SK-N-SH (cell line): ENCODE data around the gene FABP7. TPM values are rescaled to one million over a fixed set of nuclear protein-coding genes. Genes with fewer than 3 reads are reported as not detected.

ENCODE experiments used
- CTCF ChIA-PET: fragments of 300-600, 350-600 bp; formaldehyde crosslinking; extraction: SDS; loops from one replicate; lab custom pipeline; 2021; lab: Yijun Ruan, JAX
- POLR2A ChIA-PET: fragments of 350-600 bp; sonication (Branson Sonifier 250); formaldehyde crosslinking; extraction: SDS; loops from one replicate; lab custom pipeline; 2020; ENCODE audit warnings: antibody characterized with exemption, inconsistent platforms; lab: Yijun Ruan, JAX
- DNase-seq: peaks from one replicate; pipeline ENCODE4 v3.0.0; 2012
- H2AFZ ChIP-seq: fragments of 200-600 bp; sonication (generic); 2 replicates; pipeline ENCODE4 v1.8.1; 2016; ENCODE audit warnings: antibody characterized with exemption, mild to moderate bottlenecking, low read depth
- H3F3A ChIP-seq: fragments of 200-600 bp; sonication (generic); replicated peaks from 2 replicates; pipeline ENCODE3; 2016; ENCODE audit warnings: antibody characterized with exemption, mild to moderate bottlenecking; ENCODE audit not compliant: insufficient read depth
- H3K27ac ChIP-seq, 2 experiments: fragments of 200-500 bp in 1 of 2; fragments of 200-600 bp in 1 of 2; sonication (Bioruptor generic) in 1 of 2; sonication (generic), shearing (Covaris generic) in 1 of 2; 2 replicates each; pipeline versions ENCODE4 v1.5.1 to v1.6.1; 2014 to 2016; ENCODE audit warnings: low read depth in 2 of 2, inconsistent platforms in 1 of 2, low read length in 1 of 2, mild to moderate bottlenecking in 1 of 2, mixed read lengths in 1 of 2
- H3K27me3 ChIP-seq: fragments of 200-600 bp; sonication (generic), shearing (Covaris generic); 2 replicates; pipeline ENCODE4 v1.6.1; 2016; ENCODE audit warnings: mixed run types; ENCODE audit not compliant: insufficient read depth
- H3K36me3 ChIP-seq, 2 experiments: fragments of 200-500 bp in 1 of 2; fragments of 200-600 bp in 1 of 2; sonication (Bioruptor generic) in 1 of 2; sonication (generic) in 1 of 2; replicated peaks in 1 of 2; 2 replicates each; pipeline versions ENCODE3 to v1.5.1; 2014 to 2016; ENCODE audit warnings: low read length in 1 of 2, mild to moderate bottlenecking in 1 of 2; ENCODE audit not compliant: insufficient read depth in 2 of 2, control insufficient read depth in 1 of 2
- H3K4me1 ChIP-seq, 2 experiments: fragments of 200-500 bp in 1 of 2; fragments of 200-600 bp in 1 of 2; sonication (Bioruptor generic) in 1 of 2; sonication (generic), shearing (Covaris generic) in 1 of 2; 2 replicates each; pipeline versions ENCODE4 v1.5.1 to v1.6.1; 2014 to 2016; ENCODE audit warnings: low read depth in 1 of 2, low read length in 1 of 2, mixed run types in 1 of 2; ENCODE audit not compliant: insufficient read depth in 2 of 2, control insufficient read depth in 1 of 2
- H3K4me2 ChIP-seq: fragments of 200-600 bp; sonication (generic), shearing (Covaris generic); 2 replicates; pipeline ENCODE4 v1.6.1; 2017; ENCODE audit warnings: mixed run types
- H3K4me3 ChIP-seq, 2 experiments: fragments of 200-500 bp in 1 of 2; fragments of 200-600 bp in 1 of 2; sonication (Bioruptor generic) in 1 of 2; sonication (generic), shearing (Covaris generic) in 1 of 2; 2 replicates each; pipeline versions ENCODE4 v1.5.1 to v1.8.1; 2014 to 2016; ENCODE audit warnings: low read depth in 2 of 2, inconsistent platforms in 1 of 2, low read length in 1 of 2, mild to moderate bottlenecking in 1 of 2, mixed read lengths in 1 of 2, moderate library complexity in 1 of 2
- H3K79me2 ChIP-seq: fragments of 200-600 bp; sonication (generic); 2 replicates; pipeline ENCODE4 v1.8.1; 2017; ENCODE audit warnings: mild to moderate bottlenecking; ENCODE audit not compliant: insufficient read depth
- H3K9ac ChIP-seq: fragments of 200-600 bp; sonication (generic); 2 replicates; pipeline ENCODE4 v1.6.1; 2017; ENCODE audit warnings: mixed run types
- H3K9me2 ChIP-seq: fragments of 200-600 bp; sonication (generic); 2 replicates; pipeline ENCODE4 v1.6.1; 2017; ENCODE audit warnings: mixed run types
- H3K9me3 ChIP-seq: fragments of 200-600 bp; sonication (generic); 2 replicates; pipeline ENCODE4 v1.6.1; 2017; ENCODE audit warnings: mixed run types, mild to moderate bottlenecking, moderate library complexity
- H4K20me1 ChIP-seq: fragments of 200-600 bp; sonication (generic); 2 replicates; pipeline ENCODE4 v1.6.1; 2017; ENCODE audit warnings: mild to moderate bottlenecking, mixed run types; ENCODE audit not compliant: insufficient read depth
- ELF1 ChIP-seq: IDR thresholded peaks from 2 replicates; pipeline ENCODE4 v1.4.0; 2012
- EP300 ChIP-seq, 2 experiments: IDR thresholded peaks; 2 replicates each; pipeline versions ENCODE4 v1.4.0 to v1.6.1; 2012; ENCODE audit warnings: borderline replicate concordance in 1 of 2, low read depth in 1 of 2, low read length in 1 of 2
- FOXJ3 ChIP-seq: sonication (generic); formaldehyde crosslinking; IDR thresholded peaks from 2 replicates; pipeline ENCODE4 v1.5.1; 2020; ENCODE audit warnings: mild to moderate bottlenecking, missing genetic modification reagents
- NFIC ChIP-seq: IDR thresholded peaks from 2 replicates; pipeline ENCODE4 v1.4.0; 2012; ENCODE audit warnings: borderline replicate concordance
- SMC3 ChIP-seq: IDR thresholded peaks from 2 replicates; pipeline ENCODE4 v1.6.1; 2012; ENCODE audit warnings: low read depth, low read length, improper control_type of control experiment
- WGBS: methylation state at CpG from one replicate; pipeline ENCODE4 v1.1.6; 2017; ENCODE audit warnings: low lambda C conversion rate; 5-methylcytosine and 5-hydroxymethylcytosine counted together
- polyA plus RNA-seq, 3 experiments: library from polyadenylated mRNA; depleted of rRNA; stranded (reverse); fragments of >200 nt; gene quantifications; 2 replicates each; pipeline ENCODE4 v1.2.3, GENCODE V29; 2012
- TF ChIP-seq, protein P1 (sequence below): fragments of 150-350 bp; IDR thresholded peaks from 2 replicates; pipeline ENCODE4 v1.6.1; 2017; ENCODE audit warnings: antibody characterized with exemption, low read length, low read depth, borderline replicate concordance
- TF ChIP-seq, protein P2 (sequence below): fragments of 200-600 bp; sonication (generic); IDR thresholded peaks from 2 replicates; pipeline ENCODE4 v1.6.1; 2017; ENCODE audit warnings: antibody characterized with exemption, mild to moderate bottlenecking, moderate library complexity
- TF ChIP-seq, protein P3 (sequence below): IDR thresholded peaks from 2 replicates; pipeline ENCODE4 v1.4.0; 2012; ENCODE audit warnings: low read depth, borderline replicate concordance
- TF ChIP-seq, protein P4 (sequence below): IDR thresholded peaks from 2 replicates; pipeline ENCODE4; 2012
- TF ChIP-seq, protein P5 (sequence below): IDR thresholded peaks from 2 replicates; pipeline ENCODE4 v1.4.0; 2012; ENCODE audit warnings: low read depth
- TF ChIP-seq, protein P6 (sequence below): fragments of 150-350 bp; IDR thresholded peaks from 2 replicates; pipeline ENCODE4 v1.6.1; 2016; ENCODE audit warnings: mild to moderate bottlenecking, low read depth, low read length

The FABP7 gene
- not detected in 2 replicates for polyA plus RNA-seq (2012; rRNA removed)
- not detected in 2 replicates for polyA plus RNA-seq (2012; cell fraction: cytosol; rRNA removed)
- polyA plus RNA-seq (2012; cell fraction: nucleus; rRNA removed), result not detected in 2 replicates

DNA sequence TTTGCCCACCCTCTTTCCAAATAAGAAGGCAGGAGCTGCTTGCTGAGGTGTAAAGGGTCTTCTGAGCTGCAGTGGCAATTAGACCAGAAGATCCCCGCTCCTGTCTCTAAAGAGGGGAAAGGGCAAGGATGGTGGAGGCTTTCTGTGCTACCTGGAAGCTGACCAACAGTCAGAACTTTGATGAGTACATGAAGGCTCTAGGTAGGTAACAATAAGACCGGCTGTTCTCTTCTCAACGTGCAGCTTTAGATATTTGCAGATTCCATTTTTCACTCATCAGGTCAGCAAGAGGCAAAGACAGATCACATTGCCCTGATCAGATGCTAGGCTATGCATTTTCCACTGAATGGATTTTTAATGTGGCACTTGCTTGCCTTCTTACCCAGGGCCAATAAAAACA, at the start of gene FABP7:
Gene FABP7 (plus strand): TSS at position 50 of the 400 bp plus-strand sequence. CDS start 79 bp downstream, at position 129.
- POLR2A ChIA-PET, result no interaction called here
- WGBS, result 17% methylated on average over 3 of the region's 3 CpGs
- H4K20me1 ChIP-seq, result no peaks in the 10 kb centered on the region
- TF ChIP-seq NFIC (no peak), ELF1 (no peak), EP300 (IDR thresholded peaks at IDR 0.05; ENCODE audit: borderline replicate concordance in 1 of 2, low read depth in 1 of 2, low read length in 1 of 2) (no peak), SMC3 (no peak), FOXJ3 (CRISPR knock-in tag) (no peak)
- TF ChIP-seq, protein P1, sequence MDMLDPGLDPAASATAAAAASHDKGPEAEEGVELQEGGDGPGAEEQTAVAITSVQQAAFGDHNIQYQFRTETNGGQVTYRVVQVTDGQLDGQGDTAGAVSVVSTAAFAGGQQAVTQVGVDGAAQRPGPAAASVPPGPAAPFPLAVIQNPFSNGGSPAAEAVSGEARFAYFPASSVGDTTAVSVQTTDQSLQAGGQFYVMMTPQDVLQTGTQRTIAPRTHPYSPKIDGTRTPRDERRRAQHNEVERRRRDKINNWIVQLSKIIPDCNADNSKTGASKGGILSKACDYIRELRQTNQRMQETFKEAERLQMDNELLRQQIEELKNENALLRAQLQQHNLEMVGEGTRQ, result no peak
- TF ChIP-seq, protein P2, sequence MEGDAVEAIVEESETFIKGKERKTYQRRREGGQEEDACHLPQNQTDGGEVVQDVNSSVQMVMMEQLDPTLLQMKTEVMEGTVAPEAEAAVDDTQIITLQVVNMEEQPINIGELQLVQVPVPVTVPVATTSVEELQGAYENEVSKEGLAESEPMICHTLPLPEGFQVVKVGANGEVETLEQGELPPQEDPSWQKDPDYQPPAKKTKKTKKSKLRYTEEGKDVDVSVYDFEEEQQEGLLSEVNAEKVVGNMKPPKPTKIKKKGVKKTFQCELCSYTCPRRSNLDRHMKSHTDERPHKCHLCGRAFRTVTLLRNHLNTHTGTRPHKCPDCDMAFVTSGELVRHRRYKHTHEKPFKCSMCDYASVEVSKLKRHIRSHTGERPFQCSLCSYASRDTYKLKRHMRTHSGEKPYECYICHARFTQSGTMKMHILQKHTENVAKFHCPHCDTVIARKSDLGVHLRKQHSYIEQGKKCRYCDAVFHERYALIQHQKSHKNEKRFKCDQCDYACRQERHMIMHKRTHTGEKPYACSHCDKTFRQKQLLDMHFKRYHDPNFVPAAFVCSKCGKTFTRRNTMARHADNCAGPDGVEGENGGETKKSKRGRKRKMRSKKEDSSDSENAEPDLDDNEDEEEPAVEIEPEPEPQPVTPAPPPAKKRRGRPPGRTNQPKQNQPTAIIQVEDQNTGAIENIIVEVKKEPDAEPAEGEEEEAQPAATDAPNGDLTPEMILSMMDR, result no peak
- TF ChIP-seq, protein P3, sequence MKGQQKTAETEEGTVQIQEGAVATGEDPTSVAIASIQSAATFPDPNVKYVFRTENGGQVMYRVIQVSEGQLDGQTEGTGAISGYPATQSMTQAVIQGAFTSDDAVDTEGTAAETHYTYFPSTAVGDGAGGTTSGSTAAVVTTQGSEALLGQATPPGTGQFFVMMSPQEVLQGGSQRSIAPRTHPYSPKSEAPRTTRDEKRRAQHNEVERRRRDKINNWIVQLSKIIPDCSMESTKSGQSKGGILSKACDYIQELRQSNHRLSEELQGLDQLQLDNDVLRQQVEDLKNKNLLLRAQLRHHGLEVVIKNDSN, result no peak
- TF ChIP-seq, protein P4, sequence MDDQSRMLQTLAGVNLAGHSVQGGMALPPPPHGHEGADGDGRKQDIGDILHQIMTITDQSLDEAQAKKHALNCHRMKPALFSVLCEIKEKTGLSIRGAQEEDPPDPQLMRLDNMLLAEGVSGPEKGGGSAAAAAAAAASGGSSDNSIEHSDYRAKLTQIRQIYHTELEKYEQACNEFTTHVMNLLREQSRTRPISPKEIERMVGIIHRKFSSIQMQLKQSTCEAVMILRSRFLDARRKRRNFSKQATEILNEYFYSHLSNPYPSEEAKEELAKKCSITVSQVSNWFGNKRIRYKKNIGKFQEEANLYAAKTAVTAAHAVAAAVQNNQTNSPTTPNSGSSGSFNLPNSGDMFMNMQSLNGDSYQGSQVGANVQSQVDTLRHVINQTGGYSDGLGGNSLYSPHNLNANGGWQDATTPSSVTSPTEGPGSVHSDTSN, result no peak
- TF ChIP-seq, protein P5, sequence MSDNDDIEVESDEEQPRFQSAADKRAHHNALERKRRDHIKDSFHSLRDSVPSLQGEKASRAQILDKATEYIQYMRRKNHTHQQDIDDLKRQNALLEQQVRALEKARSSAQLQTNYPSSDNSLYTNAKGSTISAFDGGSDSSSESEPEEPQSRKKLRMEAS, result no peak
- TF ChIP-seq, protein P6, sequence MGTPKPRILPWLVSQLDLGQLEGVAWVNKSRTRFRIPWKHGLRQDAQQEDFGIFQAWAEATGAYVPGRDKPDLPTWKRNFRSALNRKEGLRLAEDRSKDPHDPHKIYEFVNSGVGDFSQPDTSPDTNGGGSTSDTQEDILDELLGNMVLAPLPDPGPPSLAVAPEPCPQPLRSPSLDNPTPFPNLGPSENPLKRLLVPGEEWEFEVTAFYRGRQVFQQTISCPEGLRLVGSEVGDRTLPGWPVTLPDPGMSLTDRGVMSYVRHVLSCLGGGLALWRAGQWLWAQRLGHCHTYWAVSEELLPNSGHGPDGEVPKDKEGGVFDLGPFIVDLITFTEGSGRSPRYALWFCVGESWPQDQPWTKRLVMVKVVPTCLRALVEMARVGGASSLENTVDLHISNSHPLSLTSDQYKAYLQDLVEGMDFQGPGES, result no peak
- no peak within 1 kb of the TSS for H3K27ac ChIP-seq
- no peak within 1 kb of the TSS for H3K4me2 ChIP-seq
- no peaks in the 10 kb centered on the region for H3K9me2 ChIP-seq
- H3K36me3 ChIP-seq, result no peaks in the 10 kb centered on the region
- no peaks in the 10 kb centered on the region for H3K4me1 ChIP-seq
- no peak within 1 kb of the TSS for H2AFZ ChIP-seq
- no peak within 1 kb of the TSS for H3K9ac ChIP-seq
- H3K4me3 ChIP-seq, result no peak within 1 kb of the TSS
- no peaks in the 10 kb centered on the region for H3K9me3 ChIP-seq
- CTCF ChIA-PET, result interaction anchor here (0.7 to 0.8 kb wide), 2 partner anchors 9 to 125 kb away, joined by 3 read pairs; partner anchors contain the start of gene SMPDL3A
- no peak for DNase-seq
- H3F3A ChIP-seq, result no peaks in the 10 kb centered on the region
- H3K27me3 ChIP-seq, result peaks cover 30% of the 10 kb centered on the region
- no peaks in the 10 kb centered on the region for H3K79me2 ChIP-seq
